Right cardiac atrium (tissue), 5 donors: Measurements from ENCODE around the gene MINDY4. TPM values are rescaled to one million over a fixed set of nuclear protein-coding genes. Genes with fewer than 3 reads are reported as not detected.

Experiments
- ATAC-seq, 2 donors: fragments of 200-7000 bp; cut with Tn5 transposase; one replicate each; pipeline versions ENCODE4 v1.8.0 to v1.9.1; 2020; ENCODE audit warnings: moderate library complexity in 2 of 2, mild to moderate bottlenecking in 1 of 2
- DNase-seq, 3 donors: peaks; one replicate each; pipeline ENCODE4 v3.0.0-alpha.2; 2020
- H3K27ac ChIP-seq: one replicate; pipeline ENCODE4 v1.5.1; 2013; ENCODE audit warnings: mild to moderate bottlenecking, low read length, control low read depth, moderate library complexity
- H3K27me3 ChIP-seq: one replicate; pipeline ENCODE4 v1.6.1; 2013; ENCODE audit not compliant: control insufficient read depth, insufficient read depth
- H3K4me1 ChIP-seq: one replicate; pipeline ENCODE4 v1.6.1; 2013; ENCODE audit warnings: low read length; ENCODE audit not compliant: control insufficient read depth, insufficient read depth
- H3K4me3 ChIP-seq: one replicate; pipeline ENCODE4 v1.5.1; 2013; ENCODE audit warnings: low read length, control low read depth
- H3K9me3 ChIP-seq: one replicate; pipeline ENCODE4 v1.6.1; 2013; ENCODE audit warnings: low read length; ENCODE audit not compliant: control insufficient read depth
- WGBS: extraction: QIAGEN DNeasy Blood & Tissue Kit; methylation state at CpG from one replicate; pipeline ENCODE4 v1.1.7; 2013; 5-methylcytosine and 5-hydroxymethylcytosine counted together
- intact Hi-C, 4 donors: fragments of 100-400 bp; cut with DNase I; formaldehyde crosslinking; loops; one replicate each; pipeline versions ENCODE4 v1.11.0 to v1.14.0; 2022 to 2023
- polyA plus RNA-seq: library from polyadenylated mRNA; stranded (reverse); fragments of 200-250 nt; gene quantifications from one replicate; pipeline ENCODE4 v1.2.3, GENCODE V29; 2013
- total RNA-seq, 4 donors: library from RNA; stranded (reverse); fragmentation: NEBNext Ultra II Directional; extraction: Animal tissue kit (Norgen Biotek cat#: 25700); gene quantifications; one replicate each; pipeline ENCODE4 v1.2.1, GENCODE V29; 2021
- donor health status: healthy with polysubstance abuse.
- donor health status: DM: no; HTN: yes; CAD: no.
- donor health status: DM: no; HTN: no; CAD: no.
- donor health status: DM: no; HTN: yes; CAD: no; lungs with severe emphysema.
- donor health status: DM: yes; HTN: yes; CAD: no.

MINDY4 gene
- total and polyA plus RNA-seq, 5 donors: 2.3 to 6.0 (median 5.2) TPM

- Histone ChIP-seq H3K27ac (no peak overlapping the region), H3K27me3 (no peaks in the 10 kb centered on the region), H3K4me3 (no peak overlapping the region), H3K4me1 (no peaks in the 10 kb centered on the region), H3K9me3 (no peaks in the 10 kb centered on the region)
- intact Hi-C loops: no loop called here
- ATAC-seq (no peak), DNase-seq (peak in 1 of 3 donors; percentile 7)
- WGBS: 63% methylated on average over 12 of the region's 12 CpGs
Measured at GRCh38 chr7:30880125-30880720, 109.0 kb downstream of the MINDY4 start.

- Histone ChIP-seq H3K9me3 (no peaks in the 10 kb centered on the region), H3K27ac (no peak overlapping the region), H3K4me3 (no peak overlapping the region), H3K4me1 (no peaks in the 10 kb centered on the region), H3K27me3 (no peaks in the 10 kb centered on the region)
- no peak for ATAC-seq
- WGBS: 91% methylated on average over 4 of the region's 4 CpGs
- DNase-seq: peak in 1 of 3 donors; percentile 3
- intact Hi-C loops: no loop called here
Measured at GRCh38 chr7:30880941-30881340, 109.7 kb downstream of the MINDY4 start.

- WGBS: 91% methylated on average over 7 of the region's 7 CpGs
Measured at GRCh38 chr7:30881448-30881847, 110.2 kb downstream of the MINDY4 start.

GRCh38 chr7:30884881-30885280 lies 113.7 kb downstream of the MINDY4 start:
- intact Hi-C loops: no loop called here
- Histone ChIP-seq H3K4me1 (peaks cover 6% of the 10 kb centered on the region), H3K27me3 (no peaks in the 10 kb centered on the region), H3K27ac (no peak overlapping the region), H3K4me3 (no peak overlapping the region), H3K9me3 (no peaks in the 10 kb centered on the region)
- DNase-seq (peak in 2 of 3 donors; percentile 2 to 13), ATAC-seq (no peak)

More at GRCh38 chr7:30881448-30881847, 110.2 kb downstream of the MINDY4 start:
- no peak overlapping the region for H3K27ac ChIP-seq
- no peak overlapping the region for H3K4me3 ChIP-seq
- DNase-seq (peak in 1 of 3 donors; percentile 4), ATAC-seq (no peak)
- intact Hi-C loops: no loop called here
- no peaks in the 10 kb centered on the region for H3K4me1 ChIP-seq
- no peaks in the 10 kb centered on the region for H3K9me3 ChIP-seq
- H3K27me3 ChIP-seq: no peaks in the 10 kb centered on the region

DNA sequence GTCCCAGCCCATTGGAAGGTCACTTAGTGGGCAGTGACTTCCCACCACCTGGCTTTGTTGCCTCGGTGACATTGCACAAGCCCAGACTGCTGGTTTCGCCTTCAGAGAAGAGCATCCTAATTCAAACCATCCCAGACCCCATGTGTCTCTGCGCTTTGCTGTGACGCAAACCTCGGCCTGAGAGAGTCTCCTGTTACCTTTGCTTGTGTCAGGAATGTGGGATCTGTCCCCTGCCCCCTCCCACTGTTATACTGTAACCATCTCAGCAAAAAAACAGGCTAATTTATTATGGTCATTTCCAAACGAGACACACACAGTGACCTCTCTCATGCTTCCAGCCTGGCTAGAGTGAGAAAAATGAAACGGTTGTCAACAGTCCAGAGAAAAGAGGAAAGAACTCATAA lies 115.4 kb downstream of the MINDY4 start:
- 67% methylated on average over 7 of the region's 7 CpGs for WGBS
- Histone ChIP-seq H3K4me3 (no peak overlapping the region), H3K27me3 (no peaks in the 10 kb centered on the region), H3K9me3 (no peaks in the 10 kb centered on the region), H3K4me1 (peaks cover 6% of the 10 kb centered on the region), H3K27ac (no peak overlapping the region)
- no peak for ATAC-seq
- peak in 2 of 3 donors; percentile 23 to 35 for DNase-seq
- intact Hi-C loops: no loop called here

GRCh38 chr7:30887464-30887872 lies 116.3 kb downstream of the MINDY4 start:
- DNase-seq (peak in 2 of 3 donors; percentile 51 to 57), ATAC-seq (no peak)
- Histone ChIP-seq H3K4me1 (peaks cover 6% of the 10 kb centered on the region), H3K27ac (no peak overlapping the region), H3K4me3 (no peak overlapping the region), H3K27me3 (no peaks in the 10 kb centered on the region), H3K9me3 (no peaks in the 10 kb centered on the region)
- intact Hi-C loops: no loop called here
- WGBS: 70% methylated on average over 10 of the region's 10 CpGs

GRCh38 chr7:30888747-30889146 lies 117.5 kb downstream of the MINDY4 start:
- 34% methylated on average over 3 of the region's 3 CpGs for WGBS
- DNase-seq (peak; percentile 46 to 58 (median 53)), ATAC-seq (peak; percentile 60 to 70)
- Histone ChIP-seq H3K27me3 (no peaks in the 10 kb centered on the region), H3K4me3 (no peak overlapping the region), H3K4me1 (peaks cover 12% of the 10 kb centered on the region), H3K27ac (no peak overlapping the region), H3K9me3 (no peaks in the 10 kb centered on the region)
- intact Hi-C loops: no loop called here

- Histone ChIP-seq H3K27ac (no peak overlapping the region), H3K4me1 (peaks cover 21% of the 10 kb centered on the region), H3K4me3 (no peak overlapping the region), H3K9me3 (no peaks in the 10 kb centered on the region), H3K27me3 (no peaks in the 10 kb centered on the region)
- ATAC-seq (no peak), DNase-seq (no peak)
- WGBS: 96% methylated on average over 7 of the region's 7 CpGs
- intact Hi-C loops: loop anchor here in 1 of 4 donors (10.0 kb wide), 1 partner anchor 75 kb away; no protein-coding TSS in a partner anchor
Measured at GRCh38 chr7:30890226-30890625, 119.0 kb downstream of the MINDY4 start.

GRCh38 chr7:30893357-30893756 lies 122.1 kb downstream of the MINDY4 start:
- H3K27me3 ChIP-seq: no peaks in the 10 kb centered on the region
- ATAC-seq (peak; percentile 78 to 82), DNase-seq (peak; percentile 60 to 89 (median 87))
- intact Hi-C loops: loop anchor here in 1 of 4 donors (10.0 kb wide), 1 partner anchor 79 kb away; no protein-coding TSS in a partner anchor
- H3K4me1 ChIP-seq: peaks cover 40% of the 10 kb centered on the region
- no peaks in the 10 kb centered on the region for H3K9me3 ChIP-seq
- 37% methylated on average over 6 of the region's 6 CpGs for WGBS
- no peak overlapping the region for H3K4me3 ChIP-seq
- peak overlapping the region; percentile 79 for H3K27ac ChIP-seq

- Histone ChIP-seq H3K4me3 (no peak overlapping the region), H3K27ac (peak overlapping the region; percentile 68), H3K27me3 (no peaks in the 10 kb centered on the region), H3K4me1 (peaks cover 43% of the 10 kb centered on the region), H3K9me3 (no peaks in the 10 kb centered on the region)
- no peak for ATAC-seq
- intact Hi-C loops: loop anchor here in 1 of 4 donors (10.0 kb wide), 1 partner anchor 79 kb away; no protein-coding TSS in a partner anchor
- WGBS: 37% methylated on average over 1 of the region's 1 CpG
- DNase-seq: peak in 2 of 3 donors; percentile 29 to 33
Measured at GRCh38 chr7:30894009-30894408, 122.8 kb downstream of the MINDY4 start.

DNA sequence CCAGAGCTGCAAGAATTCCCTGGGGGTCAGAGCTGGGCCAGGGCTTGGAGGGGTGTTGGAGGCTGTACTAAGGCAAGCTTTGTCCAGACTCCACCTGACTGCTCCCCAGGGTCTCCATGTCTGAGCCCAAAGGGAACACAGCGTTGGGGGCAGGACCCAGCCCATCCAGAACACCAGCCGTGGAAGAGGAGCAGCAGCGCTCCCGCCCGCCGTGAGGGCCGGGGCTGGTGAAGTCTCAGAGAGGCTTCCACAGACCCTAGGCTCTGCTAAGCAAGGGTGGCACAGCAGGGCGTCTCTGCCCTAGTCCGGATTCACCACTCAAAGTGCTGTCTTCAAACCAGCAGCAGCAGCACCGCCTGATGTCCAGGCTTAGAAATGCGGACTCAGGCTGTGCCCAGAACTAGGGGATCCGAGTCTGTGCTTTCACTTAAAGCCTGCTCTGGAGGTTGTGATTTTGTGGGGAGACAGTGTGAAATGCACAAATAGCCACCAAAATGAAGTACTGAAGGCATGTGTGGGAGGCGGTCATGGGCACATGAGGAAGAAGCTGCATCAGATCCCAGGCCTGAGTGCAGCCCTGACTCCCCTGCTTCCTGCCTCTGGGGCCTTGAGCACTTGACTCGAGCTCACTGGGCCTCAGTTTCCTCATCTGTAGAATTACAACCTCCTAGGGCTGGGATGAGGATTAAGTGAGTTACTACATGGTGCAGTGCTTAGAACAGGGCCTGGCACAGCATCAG lies 123.8 kb downstream of the MINDY4 start:
- Histone ChIP-seq H3K4me1 (peaks cover 49% of the 10 kb centered on the region), H3K4me3 (no peak overlapping the region), H3K27me3 (no peaks in the 10 kb centered on the region), H3K9me3 (no peaks in the 10 kb centered on the region), H3K27ac (no peak overlapping the region)
- intact Hi-C loops: loop anchor here in 1 of 4 donors (10.0 kb wide), 1 partner anchor 80 kb away; no protein-coding TSS in a partner anchor
- ATAC-seq (no peak), DNase-seq (peak in 1 of 3 donors; percentile 59)
- 86% methylated on average over 14 of the region's 14 CpGs for WGBS
